Measurements from ENCODE around the gene CTAGE1.

DNA sequence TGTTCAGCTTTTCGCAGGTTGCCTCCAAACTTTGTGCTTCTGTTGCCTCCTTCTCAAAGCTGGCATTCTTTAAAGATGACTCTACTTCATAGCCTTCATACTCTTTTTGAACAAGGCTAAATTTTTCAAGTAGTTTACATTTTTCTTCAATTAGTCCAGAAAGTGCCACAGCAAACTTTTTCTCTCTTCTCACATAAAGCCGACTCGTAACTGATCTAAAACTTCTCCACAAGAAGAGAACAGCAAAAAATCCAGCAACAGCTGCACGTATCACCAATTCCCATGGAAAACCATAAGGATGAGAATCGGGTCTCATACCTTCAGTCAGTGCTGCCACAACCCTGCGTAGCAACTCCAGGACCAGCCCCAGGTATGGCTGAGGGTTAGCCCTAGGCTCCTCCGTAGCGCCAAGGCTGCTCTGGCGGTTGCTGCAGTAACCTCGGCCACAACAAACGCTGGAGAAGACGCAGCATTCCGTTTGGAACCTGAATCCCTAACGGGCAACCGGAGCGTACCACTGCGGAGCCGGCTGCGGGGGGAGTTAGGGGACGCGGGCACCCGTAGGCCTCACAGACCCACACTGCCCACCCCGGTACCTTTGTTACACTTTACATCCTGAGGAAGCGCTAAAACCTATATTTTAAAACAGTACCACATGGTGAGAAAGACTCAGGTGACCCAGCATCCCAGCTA lies at the start of gene CTAGE1:
- TF ChIP-seq, protein P1, sequence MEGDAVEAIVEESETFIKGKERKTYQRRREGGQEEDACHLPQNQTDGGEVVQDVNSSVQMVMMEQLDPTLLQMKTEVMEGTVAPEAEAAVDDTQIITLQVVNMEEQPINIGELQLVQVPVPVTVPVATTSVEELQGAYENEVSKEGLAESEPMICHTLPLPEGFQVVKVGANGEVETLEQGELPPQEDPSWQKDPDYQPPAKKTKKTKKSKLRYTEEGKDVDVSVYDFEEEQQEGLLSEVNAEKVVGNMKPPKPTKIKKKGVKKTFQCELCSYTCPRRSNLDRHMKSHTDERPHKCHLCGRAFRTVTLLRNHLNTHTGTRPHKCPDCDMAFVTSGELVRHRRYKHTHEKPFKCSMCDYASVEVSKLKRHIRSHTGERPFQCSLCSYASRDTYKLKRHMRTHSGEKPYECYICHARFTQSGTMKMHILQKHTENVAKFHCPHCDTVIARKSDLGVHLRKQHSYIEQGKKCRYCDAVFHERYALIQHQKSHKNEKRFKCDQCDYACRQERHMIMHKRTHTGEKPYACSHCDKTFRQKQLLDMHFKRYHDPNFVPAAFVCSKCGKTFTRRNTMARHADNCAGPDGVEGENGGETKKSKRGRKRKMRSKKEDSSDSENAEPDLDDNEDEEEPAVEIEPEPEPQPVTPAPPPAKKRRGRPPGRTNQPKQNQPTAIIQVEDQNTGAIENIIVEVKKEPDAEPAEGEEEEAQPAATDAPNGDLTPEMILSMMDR (IDR thresholded peaks at IDR 0.05; ENCODE audit: extremely low read depth in 1 of 2, insufficient read depth in 1 of 2, low read depth in 1 of 2, low read length in 2 of 2), result no peak
- no peak for TF ChIP-seq POLR2A (IDR thresholded peaks at IDR 0.05; ENCODE audit: low read depth, low read length)
- TF ChIP-seq POLR2AphosphoS5 (IDR thresholded peaks at IDR 0.05; ENCODE audit: insufficient read depth, low read depth, low read length), result no peak

Data from endothelial cell of umbilical vein (primary cell).